ENCODE measurements around the gene HSPB1.
"Not testable (repeated sequence)": the region's sequence is repeated elsewhere in the genome, so short reads cannot be mapped to it uniquely, and the experiment has no call there.

HSPB1 gene

GRCh38 chr7:76293407-76293901 is 9.0 kb upstream of the HSPB1 start:
- no peak overlapping the region for H3K9ac ChIP-seq (ENCODE audit: low read depth, low read length)
- H3K27ac ChIP-seq (ENCODE audit: low read depth, low read length), result no peak overlapping the region
- no peaks in the 10 kb centered on the region for H3K36me3 ChIP-seq (ENCODE audit: insufficient read depth, low read length)
- H3K27me3 ChIP-seq (ENCODE audit: insufficient read depth, low read length), result no peaks in the 10 kb centered on the region
- H3K4me1 ChIP-seq (ENCODE audit: insufficient read depth, low read length), result peaks cover 8% of the 10 kb centered on the region
- no peaks in the 10 kb centered on the region for H3K9me3 ChIP-seq (ENCODE audit: insufficient read depth, low read depth, low read length)
- 92% methylated on average over 8 of the region's 8 CpGs for WGBS
- H3K4me3 ChIP-seq (ENCODE audit: low read length), result no peak overlapping the region

- 57% methylated on average over 19 of the region's 20 CpGs for WGBS
- H3K27me3 ChIP-seq (ENCODE audit: insufficient read depth, low read length), result no peaks in the 10 kb centered on the region
- no peak overlapping the region for H3K27ac ChIP-seq (ENCODE audit: low read depth, low read length)
- H3K4me1 ChIP-seq (ENCODE audit: insufficient read depth, low read length), result peaks cover 8% of the 10 kb centered on the region
- H3K36me3 ChIP-seq (ENCODE audit: insufficient read depth, low read length), result no peaks in the 10 kb centered on the region
- no peak overlapping the region for H3K9ac ChIP-seq (ENCODE audit: low read depth, low read length)
- no peaks in the 10 kb centered on the region for H3K9me3 ChIP-seq (ENCODE audit: insufficient read depth, low read depth, low read length)
- H3K4me3 ChIP-seq (ENCODE audit: low read length), result no peak overlapping the region
These were observed 8.0 kb upstream of the HSPB1 start for GRCh38 chr7:76294344-76295024.

- Histone ChIP-seq H3K9ac (ENCODE audit: low read depth, low read length) (no peak overlapping the region), H3K36me3 (ENCODE audit: insufficient read depth, low read length) (no peaks in the 10 kb centered on the region), H3K27me3 (ENCODE audit: insufficient read depth, low read length) (peaks cover 5% of the 10 kb centered on the region; the same call in 1 of the 2 replicates), H3K27ac (ENCODE audit: low read depth, low read length) (no peak overlapping the region), H3K4me1 (ENCODE audit: insufficient read depth, low read length) (0 out of 2 replicates have a peak, but pooled peaks cover under 1% of the 10 kb centered on the region), H3K4me3 (ENCODE audit: low read length) (no peak overlapping the region), H3K9me3 (ENCODE audit: insufficient read depth, low read depth, low read length) (no peaks in the 10 kb centered on the region)
- WGBS, result 89% methylated on average over 20 of the region's 22 CpGs
These were observed 5.4 kb upstream of the HSPB1 start for GRCh38 chr7:76296743-76297740.

GRCh38 chr7:76300166-76300731 is 2.2 kb upstream of the HSPB1 start:
- H3K4me3 ChIP-seq (ENCODE audit: low read length), result no peak overlapping the region
- H3K27me3 ChIP-seq (ENCODE audit: insufficient read depth, low read length), result peaks cover 11% of the 10 kb centered on the region; the same call in 1 of the 2 replicates
- peaks cover 6% of the 10 kb centered on the region for H3K4me1 ChIP-seq (ENCODE audit: insufficient read depth, low read length)
- no peaks in the 10 kb centered on the region for H3K9me3 ChIP-seq (ENCODE audit: insufficient read depth, low read depth, low read length)
- H3K9ac ChIP-seq (ENCODE audit: low read depth, low read length), result no peak overlapping the region
- 94% methylated on average over 6 of the region's 7 CpGs for WGBS
- peaks cover 7% of the 10 kb centered on the region for H3K36me3 ChIP-seq (ENCODE audit: insufficient read depth, low read length)
- no peak overlapping the region for H3K27ac ChIP-seq (ENCODE audit: low read depth, low read length)

- Histone ChIP-seq H3K27ac (ENCODE audit: low read depth, low read length) (no peak overlapping the region), H3K9me3 (ENCODE audit: insufficient read depth, low read depth, low read length) (no peaks in the 10 kb centered on the region), H3K36me3 (ENCODE audit: insufficient read depth, low read length) (peaks cover 7% of the 10 kb centered on the region), H3K4me3 (ENCODE audit: low read length) (no peak overlapping the region), H3K4me1 (ENCODE audit: insufficient read depth, low read length) (peaks cover 6% of the 10 kb centered on the region), H3K9ac (ENCODE audit: low read depth, low read length) (no peak overlapping the region), H3K27me3 (ENCODE audit: insufficient read depth, low read length) (peaks cover 11% of the 10 kb centered on the region; the same call in 1 of the 2 replicates)
- WGBS, result 89% methylated on average over 3 of the region's 3 CpGs
These were observed 1.5 kb upstream of the HSPB1 start for GRCh38 chr7:76301000-76301399.

GRCh38 chr7:76303202-76304147 is 1.0 kb downstream of the HSPB1 start:
- Histone ChIP-seq H3K9ac (ENCODE audit: low read depth, low read length) (peak overlapping the region; percentile 62), H3K4me1 (ENCODE audit: insufficient read depth, low read length) (peaks cover 17% of the 10 kb centered on the region), H3K4me3 (ENCODE audit: low read length) (peak overlapping the region; percentile 59), H3K27me3 (ENCODE audit: insufficient read depth, low read length) (peaks cover 11% of the 10 kb centered on the region; the same call in 1 of the 2 replicates), H3K36me3 (ENCODE audit: insufficient read depth, low read length) (peaks cover 7% of the 10 kb centered on the region), H3K27ac (ENCODE audit: low read depth, low read length) (peak overlapping the region; percentile 78), H3K9me3 (ENCODE audit: insufficient read depth, low read depth, low read length) (no peaks in the 10 kb centered on the region)
- WGBS, result 4% methylated on average over 56 of the region's 56 CpGs

- 96% methylated on average over 10 of the region's 10 CpGs for WGBS
- Histone ChIP-seq H3K36me3 (ENCODE audit: insufficient read depth, low read length) (peaks cover 7% of the 10 kb centered on the region), H3K4me1 (ENCODE audit: insufficient read depth, low read length) (peaks cover 17% of the 10 kb centered on the region), H3K9me3 (ENCODE audit: insufficient read depth, low read depth, low read length) (no peaks in the 10 kb centered on the region), H3K9ac (ENCODE audit: low read depth, low read length) (no peak overlapping the region), H3K27me3 (ENCODE audit: insufficient read depth, low read length) (peaks cover 11% of the 10 kb centered on the region; the same call in 1 of the 2 replicates), H3K4me3 (ENCODE audit: low read length) (no peak overlapping the region), H3K27ac (ENCODE audit: low read depth, low read length) (no peak overlapping the region)
These were observed 2.5 kb downstream of the HSPB1 start for GRCh38 chr7:76304888-76305375.

GRCh38 chr7:76308874-76309273 is 6.4 kb downstream of the HSPB1 start:
- H3K9ac ChIP-seq (ENCODE audit: low read depth, low read length); H3K27ac ChIP-seq (ENCODE audit: low read depth, low read length); H3K4me3 ChIP-seq (ENCODE audit: low read length); H3K36me3 ChIP-seq (ENCODE audit: insufficient read depth, low read length); H3K9me3 ChIP-seq (ENCODE audit: insufficient read depth, low read depth, low read length); H3K27me3 ChIP-seq (ENCODE audit: insufficient read depth, low read length): not testable (repeated sequence)
- 93% methylated on average over 12 of the region's 12 CpGs for WGBS
- peaks cover 16% of the 10 kb centered on the region for H3K4me1 ChIP-seq (ENCODE audit: insufficient read depth, low read length)

GRCh38 chr7:76309341-76310101 is 7.0 kb downstream of the HSPB1 start:
- H3K36me3 ChIP-seq (ENCODE audit: insufficient read depth, low read length); H3K4me3 ChIP-seq (ENCODE audit: low read length); H3K27ac ChIP-seq (ENCODE audit: low read depth, low read length); H3K27me3 ChIP-seq (ENCODE audit: insufficient read depth, low read length); H3K9me3 ChIP-seq (ENCODE audit: insufficient read depth, low read depth, low read length); H3K9ac ChIP-seq (ENCODE audit: low read depth, low read length): not testable (repeated sequence)
- H3K4me1 ChIP-seq (ENCODE audit: insufficient read depth, low read length), result peaks cover 10% of the 10 kb centered on the region; the same call in 1 of the 2 replicates
- WGBS, result 96% methylated on average over 50 of the region's 50 CpGs

All from HUES64 (cell line).